ENCODE measurements around the gene STON2. TPM values are rescaled to one million over a fixed set of nuclear protein-coding genes. Genes with fewer than 3 reads are reported as not detected.

The STON2 gene
- total and polyA plus RNA-seq, 2 of the 8 experiments (the other 6 are each of a cell fraction or from before 2014, with no cell fraction given): 8.9 to 50.0 TPM

DNA sequence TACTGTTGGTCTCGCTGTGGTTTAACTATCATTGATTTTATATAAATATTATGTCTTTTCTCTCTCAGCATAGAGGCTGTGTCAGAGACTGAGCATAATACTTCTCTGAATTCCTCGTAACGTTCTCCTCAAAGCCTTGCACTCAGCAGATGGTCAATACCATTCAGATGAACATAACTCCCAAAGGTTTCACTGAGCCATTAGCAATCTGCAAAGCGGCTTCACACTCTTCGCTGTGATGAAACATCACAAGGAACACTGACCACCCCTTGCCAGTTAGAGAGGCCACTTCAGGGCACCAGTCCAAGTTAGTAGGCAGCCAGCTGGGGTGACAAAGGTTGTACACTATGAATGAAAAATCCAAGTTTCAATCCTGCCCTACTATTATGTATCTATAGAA lies 30.1 kb upstream of the STON2 start:
- no peak for FAIRE-seq
- Histone ChIP-seq H3K27ac (ENCODE audit: low read depth, low read length) (no peak overlapping the region), H2BK15ac (ENCODE audit: low read length) (no peak overlapping the region), H3K23ac (ENCODE audit: insufficient read length) (no peak overlapping the region), H2BK12ac (ENCODE audit: low read depth, low read length) (no peak overlapping the region), H4K5ac (ENCODE audit: insufficient read length, low read depth, low read length) (no peak overlapping the region), H2AFZ (ENCODE audit: low read length) (no peak overlapping the region), H2BK120ac (replicated peaks; ENCODE audit: low read depth, low read length) (no peak overlapping the region), H3K4me2 (ENCODE audit: insufficient read depth in 1 of 2, low read depth in 2 of 2, low read length in 2 of 2) (no peak overlapping the region), H3K18ac (ENCODE audit: extremely low read depth, low read length) (no peak overlapping the region), H3K4me3 (ENCODE audit: extremely low read depth in 1 of 4, insufficient read depth in 2 of 4, low read depth in 3 of 4, low read length in 4 of 4) (no peak overlapping the region), H4K91ac (replicated peaks; ENCODE audit: insufficient read length, low read length) (no peak overlapping the region), H3K9me3 (ENCODE audit: insufficient read depth in 2 of 2, low read depth in 1 of 2, low read length in 1 of 2) (no peaks in the 10 kb centered on the region), H2BK20ac (ENCODE audit: low read length) (no peak overlapping the region), H3K4me1 (replicated peaks in 1 of 4; ENCODE audit: control insufficient read depth in 3 of 4, insufficient read depth in 4 of 4, low read length in 3 of 4) (peaks cover 4 to 28% (median 13%) of the 10 kb centered on the region in 4 experiments; a peak in 6 of 7 replicates), H3K56ac (replicated peaks; ENCODE audit: insufficient read length, low read depth, low read length) (no peak overlapping the region), H4K8ac (ENCODE audit: extremely low read depth, insufficient read depth, low read length) (no peak overlapping the region), H2AK5ac (ENCODE audit: low read depth, low read length) (no peak overlapping the region; the same call in 1 of the 2 replicates), H3K79me1 (ENCODE audit: low read depth, low read length) (peaks cover 9% of the 10 kb centered on the region), H3K9ac (replicated peaks in 1 of 4; ENCODE audit: extremely low read depth in 1 of 4, low read depth in 3 of 4, low read length in 3 of 4) (no peak overlapping the region), H4K20me1 (replicated peaks in 1 of 2; ENCODE audit: control insufficient read depth in 1 of 2, insufficient read depth in 2 of 2, low read length in 2 of 2) (no peaks in the 10 kb centered on the region), H2BK5ac (ENCODE audit: low read depth, low read length) (no peak overlapping the region), H3K79me2 (ENCODE audit: control insufficient read depth in 1 of 2, insufficient read depth in 2 of 2, low read length in 2 of 2) (peaks cover 0 to 71% of the 10 kb centered on the region in 2 experiments; a peak in 2 of 4 replicates), H3K36me3 (ENCODE audit: control insufficient read depth in 2 of 4, insufficient read depth in 4 of 4, low read length in 3 of 4) (peaks cover 0 to 3% (median 2%) of the 10 kb centered on the region in 4 experiments; a peak in 1 of 8 replicates), H3K27me3 (replicated peaks in 1 of 4; ENCODE audit: control insufficient read depth in 3 of 4, extremely low read depth in 1 of 4, insufficient read depth in 3 of 4, low read length in 3 of 4) (no peaks in the 10 kb centered on the region), H3K4ac (replicated peaks; ENCODE audit: insufficient read length, low read depth, low read length) (no peak overlapping the region), H3K14ac (ENCODE audit: insufficient read length) (no peak overlapping the region), H3K23me2 (ENCODE audit: low read depth, low read length) (peaks cover 2% of the 10 kb centered on the region; the same call in 1 of the 2 replicates)
- POLR2A ChIA-PET (ENCODE audit: partially characterized antibody): no interaction called here
- no peak for TF ChIP-seq CHD2 (IDR thresholded peaks at IDR 0.05; ENCODE audit: low read length)
- TF ChIP-seq GTF2F1 (IDR thresholded peaks at IDR 0.05; ENCODE audit: borderline replicate concordance, low read depth, low read length): no peak
- no peak for TF ChIP-seq CBX8 (IDR thresholded peaks at IDR 0.05; ENCODE audit: borderline replicate concordance, low read depth, low read length)
- TF ChIP-seq SUZ12 (IDR thresholded peaks at IDR 0.05; ENCODE audit: low read length): no peak
- TF ChIP-seq POLR2A (IDR thresholded peaks at IDR 0.05; ENCODE audit: control extremely low read depth in 1 of 2, low read depth in 2 of 2, low read length in 2 of 2): no peak
- TF ChIP-seq SRF (IDR thresholded peaks at IDR 0.05; ENCODE audit: low read depth, low read length): no peak
- TF ChIP-seq GABPA (IDR thresholded peaks at IDR 0.05; ENCODE audit: borderline replicate concordance, insufficient read depth, low read length): no peak
- no peak for TF ChIP-seq RBBP5 (IDR thresholded peaks at IDR 0.05; ENCODE audit: borderline replicate concordance, low read depth, low read length)
- no peak for TF ChIP-seq EZH2 (IDR thresholded peaks at IDR 0.05; ENCODE audit: low read depth, low read length, severe bottlenecking)
- 91% methylated on average over 5 of the region's 5 CpGs; no CpG with 5 or more reads in 1 of the 2 experiments for WGBS, 2 experiments (ENCODE audit: extremely low coverage in 1 of 2, insufficient coverage in 1 of 2, insufficient read length in 1 of 2, insufficient replicate concordance in 2 of 2, low coverage in 1 of 2, low lambda C conversion rate in 2 of 2, missing lambda C conversion rate in 1 of 2)
- no peak for DNase-seq (ENCODE audit: low read depth in 1 of 2, low spot score in 2 of 2)
- CTCF ChIA-PET (ENCODE audit: partially characterized antibody): interaction anchor here (0.9 to 3.4 kb wide), 3 partner anchors 9 to 162 kb away, joined by 3 to 12 read pairs (median 6); no protein-coding TSS in a partner anchor

All from H1 (cell line).